ENCODE data around the gene CYTH3. TPM values are rescaled to one million over a fixed set of nuclear protein-coding genes. Genes with fewer than 3 reads are reported as not detected.

Gene CYTH3
- total and polyA plus RNA-seq, 2 donors (not counting 3 experiments of a cell fraction or from before 2014, with no cell fraction given), result 8.6 to 11.2 TPM

DNA sequence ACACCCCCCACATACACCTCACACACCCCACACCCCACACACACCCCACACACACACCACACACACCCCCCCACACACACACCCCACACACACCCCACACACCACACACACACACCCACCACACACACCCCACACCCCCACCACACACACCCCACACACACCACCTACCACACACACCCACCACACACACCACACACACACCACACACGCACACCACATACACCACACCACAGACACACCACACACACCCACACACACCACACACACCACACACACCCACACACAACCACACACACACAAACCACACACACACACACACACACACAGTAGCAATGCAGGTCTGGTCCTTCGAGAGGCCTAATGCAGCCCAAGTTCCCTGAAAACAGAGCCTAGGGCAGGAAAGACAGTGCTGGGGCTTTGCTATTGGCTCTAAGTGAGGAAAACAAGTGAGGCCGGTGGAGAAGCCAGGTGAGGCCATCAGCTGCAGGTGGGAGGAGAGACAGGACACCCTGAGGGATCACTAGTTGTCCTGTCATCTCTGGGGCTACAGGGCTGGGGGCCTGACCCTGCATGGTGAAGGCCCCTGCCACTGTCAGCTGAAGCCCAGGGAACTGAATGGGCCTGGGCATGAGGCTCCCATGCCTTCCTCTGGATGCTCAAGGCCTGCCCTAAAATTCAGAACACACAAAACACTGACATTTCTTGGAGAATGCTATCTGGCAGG is 92.6 kb downstream of the CYTH3 start:
- H3K9ac ChIP-seq (replicated peaks; ENCODE audit: extremely low read depth, insufficient read depth, low read length), result no peak overlapping the region
- no peak overlapping the region for H2AFZ ChIP-seq (ENCODE audit: low read depth, low read length)
- H3K27me3 ChIP-seq (ENCODE audit: control insufficient read depth in 2 of 2, insufficient read depth in 2 of 2, low read length in 2 of 2), result no peaks in the 10 kb centered on the region
- DNase-seq (ENCODE audit: low read depth, low spot score), result no peak
- FAIRE-seq, result no peak
- no peak overlapping the region for H3K4me2 ChIP-seq (ENCODE audit: insufficient read depth, low read length)
- H3K4me3 ChIP-seq (replicated peaks in 1 of 3; ENCODE audit: insufficient read depth in 1 of 3, low read depth in 1 of 3, low read length in 3 of 3), result no peak overlapping the region
- H3K9me1 ChIP-seq (replicated peaks; ENCODE audit: control insufficient read depth, extremely low read depth, insufficient read depth, low read length), result no peaks in the 10 kb centered on the region
- H4K20me1 ChIP-seq (replicated peaks; ENCODE audit: control insufficient read depth, extremely low read depth, insufficient read depth, low read length), result no peaks in the 10 kb centered on the region
- no peaks in the 10 kb centered on the region for H3K79me2 ChIP-seq (ENCODE audit: control insufficient read depth, insufficient read depth, low read length)
- no peaks in the 10 kb centered on the region for H3K9me3 ChIP-seq (replicated peaks; ENCODE audit: control insufficient read depth, insufficient read depth, low read length)
- intact Hi-C loops (cut with micrococcal nuclease) (loop anchor here (5.0 kb wide), 1 partner anchor 143 kb away; no protein-coding TSS in a partner anchor), dilution Hi-C loops (cut with MboI; ENCODE audit: extremely low pct_ligation_motif_present, low sequenced_read_pairs) (no loop called here)
- H3K36me3 ChIP-seq (ENCODE audit: control insufficient read depth in 2 of 2, extremely low read depth in 1 of 2, insufficient read depth in 2 of 2, low read length in 2 of 2), result no peaks in the 10 kb centered on the region
- POLR2A ChIA-PET, result no interaction called here
- CTCF ChIA-PET, result no interaction called here
- TF ChIP-seq, protein P1, sequence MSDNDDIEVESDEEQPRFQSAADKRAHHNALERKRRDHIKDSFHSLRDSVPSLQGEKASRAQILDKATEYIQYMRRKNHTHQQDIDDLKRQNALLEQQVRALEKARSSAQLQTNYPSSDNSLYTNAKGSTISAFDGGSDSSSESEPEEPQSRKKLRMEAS (IDR thresholded peaks at IDR 0.05; ENCODE audit: insufficient read depth, insufficient read length), result no peak
- TF ChIP-seq GATA2 (IDR thresholded peaks at IDR 0.05; ENCODE audit: insufficient read depth, insufficient read length, low read depth, low read length) (no peak), POLR2AphosphoS5 (IDR thresholded peaks at IDR 0.05; ENCODE audit: insufficient read depth, low read depth, low read length) (no peak), FOS (IDR thresholded peaks at IDR 0.05; ENCODE audit: borderline replicate concordance, insufficient read depth, low read length) (no peak), MYC (IDR thresholded peaks at IDR 0.05; ENCODE audit: low read depth, low read length) (no peak), POLR2A (IDR thresholded peaks at IDR 0.05; ENCODE audit: low read depth, low read length) (no peak), JUN (IDR thresholded peaks at IDR 0.05; ENCODE audit: borderline replicate concordance, insufficient read depth, insufficient read length, low read depth) (no peak), EZH2 (IDR thresholded peaks at IDR 0.05; ENCODE audit: borderline replicate concordance, low read depth, low read length, severe bottlenecking) (no peak)
- TF ChIP-seq, protein P2, sequence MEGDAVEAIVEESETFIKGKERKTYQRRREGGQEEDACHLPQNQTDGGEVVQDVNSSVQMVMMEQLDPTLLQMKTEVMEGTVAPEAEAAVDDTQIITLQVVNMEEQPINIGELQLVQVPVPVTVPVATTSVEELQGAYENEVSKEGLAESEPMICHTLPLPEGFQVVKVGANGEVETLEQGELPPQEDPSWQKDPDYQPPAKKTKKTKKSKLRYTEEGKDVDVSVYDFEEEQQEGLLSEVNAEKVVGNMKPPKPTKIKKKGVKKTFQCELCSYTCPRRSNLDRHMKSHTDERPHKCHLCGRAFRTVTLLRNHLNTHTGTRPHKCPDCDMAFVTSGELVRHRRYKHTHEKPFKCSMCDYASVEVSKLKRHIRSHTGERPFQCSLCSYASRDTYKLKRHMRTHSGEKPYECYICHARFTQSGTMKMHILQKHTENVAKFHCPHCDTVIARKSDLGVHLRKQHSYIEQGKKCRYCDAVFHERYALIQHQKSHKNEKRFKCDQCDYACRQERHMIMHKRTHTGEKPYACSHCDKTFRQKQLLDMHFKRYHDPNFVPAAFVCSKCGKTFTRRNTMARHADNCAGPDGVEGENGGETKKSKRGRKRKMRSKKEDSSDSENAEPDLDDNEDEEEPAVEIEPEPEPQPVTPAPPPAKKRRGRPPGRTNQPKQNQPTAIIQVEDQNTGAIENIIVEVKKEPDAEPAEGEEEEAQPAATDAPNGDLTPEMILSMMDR (IDR thresholded peaks at IDR 0.05; ENCODE audit: extremely low read depth in 1 of 2, insufficient read depth in 1 of 2, low read depth in 1 of 2, low read length in 2 of 2), result no peak
- no peak overlapping the region for H3K27ac ChIP-seq (ENCODE audit: insufficient read depth, low read depth, low read length)
- peaks cover 9% of the 10 kb centered on the region for H3K4me1 ChIP-seq (ENCODE audit: control insufficient read depth, extremely low read depth, insufficient read depth, low read length)
- BruUV-seq (replicated peaks), result no TSS peak

Data from endothelial cell of umbilical vein (primary cell).